ENCODE data around the gene IL17B.

GRCh38 chr5:149400304-149400703, 21.2 kb upstream of the IL17B start:
- TF ChIP-seq GATA2 (IDR thresholded peaks at IDR 0.05; ENCODE audit: low read depth, low read length) (no peak), GATA3 (IDR thresholded peaks at IDR 0.05; ENCODE audit: low read depth, low read length) (no peak)
